Muscle layer of duodenum (tissue), 2 donors: ENCODE data around the gene ANK2.

Experiments
- H3K27ac ChIP-seq: one replicate; pipeline ENCODE4 v1.7.0; 2013; ENCODE audit warnings: mild to moderate bottlenecking, low read length
- H3K27me3 ChIP-seq: one replicate; pipeline ENCODE4 v1.7.0; 2013; ENCODE audit warnings: low read depth, mild to moderate bottlenecking, control low read depth, low read length
- H3K36me3 ChIP-seq, 2 donors: one replicate each; pipeline ENCODE4 v1.7.0; 2013; ENCODE audit warnings: low read length in 2 of 2, control low read depth in 1 of 2, mild to moderate bottlenecking in 1 of 2; ENCODE audit not compliant: insufficient read depth in 2 of 2, control insufficient read depth in 1 of 2
- H3K4me1 ChIP-seq, 2 donors: one replicate each; pipeline ENCODE4 v1.7.0; 2013; ENCODE audit warnings: low read length in 2 of 2, mild to moderate bottlenecking in 2 of 2, control low read depth in 1 of 2, moderate library complexity in 1 of 2; ENCODE audit not compliant: insufficient read depth in 2 of 2, control insufficient read depth in 1 of 2
- H3K4me3 ChIP-seq, 2 donors: one replicate each; pipeline ENCODE4 v1.7.0; 2013; ENCODE audit warnings: low read length in 2 of 2, low read depth in 1 of 2, mild to moderate bottlenecking in 1 of 2
- H3K9me3 ChIP-seq, 2 donors: one replicate each; pipeline ENCODE4 v1.7.0; 2013; ENCODE audit warnings: low read length in 2 of 2, control low read depth in 1 of 2, mild to moderate bottlenecking in 1 of 2; ENCODE audit not compliant: control insufficient read depth in 1 of 2
- donor health status: healthy.

ANK2 gene

GRCh38 chr4:113070755-113071154 lies 21.3 kb downstream of the ANK2 start:
- H3K36me3 ChIP-seq: no peaks in the 10 kb centered on the region
- H3K4me3 ChIP-seq: no peak overlapping the region
- H3K27me3 ChIP-seq: no peaks in the 10 kb centered on the region
- H3K9me3 ChIP-seq: no peaks in the 10 kb centered on the region
- H3K4me1 ChIP-seq: no peaks in the 10 kb centered on the region
- H3K27ac ChIP-seq: no peak overlapping the region

GRCh38 chr4:113071274-113071673 lies 21.8 kb downstream of the ANK2 start:
- H3K4me1 ChIP-seq: no peaks in the 10 kb centered on the region
- H3K27ac ChIP-seq: no peak overlapping the region
- H3K4me3 ChIP-seq: no peak overlapping the region
- no peaks in the 10 kb centered on the region for H3K27me3 ChIP-seq
- H3K9me3 ChIP-seq: no peaks in the 10 kb centered on the region
- no peaks in the 10 kb centered on the region for H3K36me3 ChIP-seq

- Histone ChIP-seq H3K4me1 (no peaks in the 10 kb centered on the region), H3K4me3 (no peak overlapping the region), H3K27ac (no peak overlapping the region), H3K27me3 (no peaks in the 10 kb centered on the region), H3K36me3 (no peaks in the 10 kb centered on the region), H3K9me3 (no peaks in the 10 kb centered on the region)
Measured at GRCh38 chr4:113071805-113072204, 22.4 kb downstream of the ANK2 start.

GRCh38 chr4:113073451-113074005 lies 24.1 kb downstream of the ANK2 start:
- Histone ChIP-seq H3K27ac (no peak overlapping the region), H3K9me3 (no peaks in the 10 kb centered on the region), H3K27me3 (no peaks in the 10 kb centered on the region), H3K4me3 (no peak overlapping the region), H3K36me3 (no peaks in the 10 kb centered on the region), H3K4me1 (no peaks in the 10 kb centered on the region)

GRCh38 chr4:113077575-113077974 lies 28.1 kb downstream of the ANK2 start:
- Histone ChIP-seq H3K27ac (no peak overlapping the region), H3K4me1 (no peaks in the 10 kb centered on the region), H3K4me3 (no peak overlapping the region), H3K27me3 (no peaks in the 10 kb centered on the region), H3K9me3 (no peaks in the 10 kb centered on the region), H3K36me3 (no peaks in the 10 kb centered on the region)

GRCh38 chr4:113078066-113078465 lies 28.6 kb downstream of the ANK2 start:
- no peaks in the 10 kb centered on the region for H3K4me1 ChIP-seq
- no peak overlapping the region for H3K4me3 ChIP-seq
- no peaks in the 10 kb centered on the region for H3K36me3 ChIP-seq
- no peak overlapping the region for H3K27ac ChIP-seq
- no peaks in the 10 kb centered on the region for H3K9me3 ChIP-seq
- no peaks in the 10 kb centered on the region for H3K27me3 ChIP-seq

- no peak overlapping the region for H3K4me3 ChIP-seq
- no peaks in the 10 kb centered on the region for H3K36me3 ChIP-seq
- no peaks in the 10 kb centered on the region for H3K4me1 ChIP-seq
- H3K9me3 ChIP-seq: no peaks in the 10 kb centered on the region
- no peak overlapping the region for H3K27ac ChIP-seq
- no peaks in the 10 kb centered on the region for H3K27me3 ChIP-seq
Measured at GRCh38 chr4:113080050-113080449, 30.6 kb downstream of the ANK2 start.

GRCh38 chr4:113080624-113081023 lies 31.2 kb downstream of the ANK2 start:
- no peaks in the 10 kb centered on the region for H3K4me1 ChIP-seq
- H3K9me3 ChIP-seq: no peaks in the 10 kb centered on the region
- H3K27me3 ChIP-seq: no peaks in the 10 kb centered on the region
- no peak overlapping the region for H3K4me3 ChIP-seq
- H3K27ac ChIP-seq: no peak overlapping the region
- H3K36me3 ChIP-seq: no peaks in the 10 kb centered on the region

- Histone ChIP-seq H3K4me3 (no peak overlapping the region), H3K4me1 (no peaks in the 10 kb centered on the region), H3K27ac (no peak overlapping the region), H3K9me3 (no peaks in the 10 kb centered on the region), H3K27me3 (no peaks in the 10 kb centered on the region), H3K36me3 (no peaks in the 10 kb centered on the region)
Measured at GRCh38 chr4:113083346-113083745, 33.9 kb downstream of the ANK2 start.

- H3K27ac ChIP-seq: no peak overlapping the region
- no peaks in the 10 kb centered on the region for H3K9me3 ChIP-seq
- H3K36me3 ChIP-seq: no peaks in the 10 kb centered on the region
- H3K4me1 ChIP-seq: no peaks in the 10 kb centered on the region
- H3K4me3 ChIP-seq: no peak overlapping the region
- no peaks in the 10 kb centered on the region for H3K27me3 ChIP-seq
Measured at GRCh38 chr4:113086172-113086695, 36.8 kb downstream of the ANK2 start.

- Histone ChIP-seq H3K36me3 (no peaks in the 10 kb centered on the region), H3K4me3 (no peak overlapping the region), H3K27me3 (no peaks in the 10 kb centered on the region), H3K9me3 (no peaks in the 10 kb centered on the region), H3K27ac (no peak overlapping the region), H3K4me1 (no peaks in the 10 kb centered on the region)
Measured at GRCh38 chr4:113088050-113088449, 38.6 kb downstream of the ANK2 start.

GRCh38 chr4:113090954-113091353 lies 41.5 kb downstream of the ANK2 start:
- Histone ChIP-seq H3K27ac (no peak overlapping the region), H3K27me3 (no peaks in the 10 kb centered on the region), H3K4me1 (no peaks in the 10 kb centered on the region), H3K36me3 (no peaks in the 10 kb centered on the region), H3K9me3 (no peaks in the 10 kb centered on the region), H3K4me3 (no peak overlapping the region)
